Activated T-helper 1 cell treated with anti-CD3 and anti-CD28 coated beads, Interleukin-2, amount 50 U/mL, for 16 hours (primary cell): ENCODE data around the gene HOXB3.

Experiments
- DNase-seq, 2 donors: peaks; one replicate each; pipeline ENCODE4 v3.0.0-alpha.2; 2020; ENCODE audit warnings: low read depth in 1 of 2, low spot score in 1 of 2

HOXB3 gene

DNA sequence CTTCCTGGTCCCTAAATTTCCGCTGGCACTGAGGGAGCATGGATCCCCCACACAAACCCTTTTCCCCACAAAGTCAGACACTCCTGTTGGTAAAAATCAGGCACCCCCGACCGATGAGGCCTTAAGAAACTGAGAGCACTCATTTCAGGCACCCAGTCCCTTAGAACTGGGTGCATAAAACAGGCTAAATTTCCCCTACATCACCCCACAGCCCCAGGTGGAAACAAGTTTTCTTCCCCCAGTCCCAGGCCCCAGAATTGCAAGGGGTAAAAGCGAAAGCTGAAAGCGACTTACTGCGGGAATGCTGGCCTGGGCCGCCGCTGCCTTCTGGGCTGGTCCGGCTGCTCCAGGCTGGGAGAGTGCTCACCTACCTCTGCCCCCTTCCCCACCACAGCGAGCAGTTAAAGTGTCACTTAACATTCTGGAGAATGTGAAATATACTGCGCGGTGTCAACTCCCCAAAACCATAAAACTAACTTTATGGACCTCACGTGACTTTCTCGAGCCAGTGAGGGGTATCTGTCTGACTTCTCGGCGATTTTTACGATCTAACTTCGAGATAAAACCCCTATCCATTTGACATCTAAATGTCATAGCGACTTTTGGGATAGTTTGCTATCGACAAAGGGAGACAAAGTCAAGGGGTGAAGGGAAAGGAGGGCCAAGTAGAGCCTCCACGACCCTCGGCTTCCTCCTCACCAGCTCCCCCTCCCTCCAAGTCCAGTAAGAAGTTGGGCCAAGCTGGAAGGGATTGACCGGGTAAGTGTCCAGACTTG lies at the start of gene HOXB3:
HOXB3 (minus strand) TSS at position 411 of the 776 bp plus-strand sequence. CDS start 37,767 bp downstream, outside the sequence.
- DNase-seq: no peak

- no peak for DNase-seq
Measured at GRCh38 chr17:48639136-48639535, 49.1 kb upstream of the HOXB3 start.

- DNase-seq: no peak
Measured at GRCh38 chr17:48637323-48638260, 47.6 kb upstream of the HOXB3 start.

- peak in 1 of 2 donors; percentile 51 for DNase-seq
Measured at GRCh38 chr17:48636177-48637018, 46.4 kb upstream of the HOXB3 start.

DNA sequence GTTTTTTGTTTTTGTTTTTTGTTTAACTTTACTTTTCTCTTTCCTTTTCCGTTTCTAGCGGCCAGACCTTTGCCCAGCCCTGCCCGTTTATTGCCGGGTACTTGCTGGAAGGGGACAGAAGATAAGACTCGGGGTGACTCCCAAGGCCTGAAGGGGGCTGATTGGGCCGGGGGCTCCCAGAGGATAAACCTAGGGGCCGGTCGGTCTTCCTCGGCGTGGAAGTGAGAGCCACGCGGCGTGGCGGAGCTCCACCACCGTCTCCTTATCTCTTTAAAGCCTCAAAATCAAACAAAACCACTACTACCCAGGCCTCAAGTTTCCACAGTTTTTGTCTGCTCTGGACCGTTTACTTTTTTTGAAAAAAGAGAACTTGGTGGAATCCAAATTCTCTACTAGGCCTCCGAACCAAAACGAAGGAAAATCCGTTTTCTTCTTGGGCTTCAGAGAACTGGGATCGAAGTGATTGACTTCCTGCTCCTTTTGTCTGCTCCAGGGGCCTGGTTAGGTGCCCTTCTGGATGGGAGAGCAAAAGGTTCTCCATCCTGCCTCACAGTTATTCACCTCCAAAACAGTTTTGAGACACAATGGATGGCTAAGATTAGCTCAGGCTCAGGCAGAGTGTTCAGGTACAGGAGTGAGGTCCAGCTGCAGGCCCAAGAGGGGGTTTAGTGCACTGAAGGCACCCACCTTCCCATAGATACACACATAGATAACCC lies 44.6 kb upstream of the HOXB3 start:
- no peak for DNase-seq

DNA sequence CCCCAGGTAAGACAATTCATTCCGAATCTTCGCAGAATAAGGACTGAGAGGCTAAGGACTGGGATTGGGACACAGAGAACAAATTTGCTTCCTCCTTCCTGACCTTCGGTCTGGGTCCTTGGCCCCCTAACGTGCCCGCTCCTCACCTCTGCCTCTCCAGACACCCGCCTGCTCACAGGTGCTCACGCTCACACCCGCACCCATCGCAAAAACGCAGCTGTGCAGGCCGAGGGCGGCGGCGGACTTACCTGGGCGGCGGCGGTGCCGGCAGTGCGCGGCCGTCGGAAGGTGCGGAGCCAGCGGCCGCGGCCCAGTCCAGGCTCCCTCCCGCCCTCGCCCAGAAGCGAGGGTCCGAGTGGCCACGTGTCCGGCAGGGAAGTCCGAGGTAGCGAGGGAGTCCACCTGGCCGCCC lies 43.2 kb upstream of the HOXB3 start:
- DNase-seq: no peak

DNA sequence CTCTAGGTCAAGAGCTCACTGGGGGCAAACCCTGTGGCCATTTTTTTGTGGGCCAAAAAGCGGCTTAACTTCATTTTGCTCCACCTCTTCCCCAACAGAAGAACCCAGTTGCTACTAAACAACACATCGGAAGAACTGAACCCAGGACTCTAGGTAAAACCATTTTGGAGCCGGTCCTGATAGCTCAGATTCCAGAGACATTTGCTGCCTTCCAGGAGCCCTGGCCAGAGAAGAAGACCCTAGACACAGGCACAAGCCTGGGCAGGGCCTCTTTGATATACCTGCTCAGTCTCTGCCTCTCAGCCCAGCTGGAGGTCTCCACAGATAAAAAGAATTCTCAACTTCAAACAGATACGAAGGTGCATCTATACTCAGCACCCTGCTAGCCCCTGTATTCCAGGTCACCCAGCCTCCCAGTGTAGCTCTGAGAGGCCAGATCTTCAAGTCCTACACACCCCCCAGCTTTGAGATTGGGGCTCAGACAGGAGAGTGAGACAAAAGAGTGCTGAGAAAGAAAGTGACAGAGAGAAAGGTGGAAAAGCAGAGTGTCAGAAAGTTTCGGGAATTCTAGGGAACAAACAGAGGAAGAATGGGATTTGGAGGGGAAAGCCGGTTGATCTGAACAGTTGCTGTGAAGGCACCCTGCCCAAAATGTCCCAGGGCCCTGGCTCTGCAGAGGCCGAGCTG lies 42.7 kb upstream of the HOXB3 start:
- DNase-seq: no peak

DNA sequence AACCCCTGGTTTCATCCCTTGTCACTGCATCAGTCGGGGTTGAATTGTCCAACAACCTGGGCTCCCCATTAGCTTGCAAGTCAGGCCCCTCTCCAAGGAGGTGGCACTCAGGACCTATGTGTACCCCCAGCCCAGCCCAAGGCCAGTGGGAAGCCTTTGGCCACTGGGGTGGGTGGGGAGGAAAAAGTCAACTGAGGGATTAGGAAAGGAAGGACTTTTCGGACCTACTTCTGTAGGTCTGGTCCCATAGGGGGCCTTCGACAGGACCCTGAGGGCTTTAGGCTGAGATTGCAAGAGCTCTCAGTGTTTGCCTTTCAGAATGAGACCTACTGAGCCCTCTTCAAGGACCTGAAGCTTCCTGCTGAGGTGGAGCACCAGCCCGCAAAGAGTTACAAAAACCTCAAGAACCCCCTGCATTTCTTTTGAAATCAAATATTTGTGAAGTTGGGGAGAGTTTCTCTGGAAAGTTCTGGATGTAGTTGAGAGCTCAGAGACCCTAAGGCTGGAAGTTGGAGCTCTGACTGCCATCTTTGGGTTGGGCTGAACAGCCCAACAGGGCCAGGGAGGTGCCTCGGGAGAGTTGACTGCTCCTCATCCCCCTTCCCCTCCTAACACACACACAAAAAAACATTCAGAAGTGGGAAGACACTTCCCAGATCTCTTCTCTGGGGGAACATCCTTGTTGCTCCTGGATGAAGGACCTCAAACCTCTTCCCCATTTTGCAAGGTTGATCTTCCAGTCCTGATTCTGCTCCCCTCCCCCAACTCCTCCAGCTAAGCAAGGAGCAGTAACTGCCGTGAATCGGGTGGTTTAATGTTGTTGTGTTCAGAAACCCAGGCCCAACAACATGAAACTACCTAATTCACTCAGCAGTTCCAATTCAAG lies 41.9 kb upstream of the HOXB3 start:
- no peak for DNase-seq

DNA sequence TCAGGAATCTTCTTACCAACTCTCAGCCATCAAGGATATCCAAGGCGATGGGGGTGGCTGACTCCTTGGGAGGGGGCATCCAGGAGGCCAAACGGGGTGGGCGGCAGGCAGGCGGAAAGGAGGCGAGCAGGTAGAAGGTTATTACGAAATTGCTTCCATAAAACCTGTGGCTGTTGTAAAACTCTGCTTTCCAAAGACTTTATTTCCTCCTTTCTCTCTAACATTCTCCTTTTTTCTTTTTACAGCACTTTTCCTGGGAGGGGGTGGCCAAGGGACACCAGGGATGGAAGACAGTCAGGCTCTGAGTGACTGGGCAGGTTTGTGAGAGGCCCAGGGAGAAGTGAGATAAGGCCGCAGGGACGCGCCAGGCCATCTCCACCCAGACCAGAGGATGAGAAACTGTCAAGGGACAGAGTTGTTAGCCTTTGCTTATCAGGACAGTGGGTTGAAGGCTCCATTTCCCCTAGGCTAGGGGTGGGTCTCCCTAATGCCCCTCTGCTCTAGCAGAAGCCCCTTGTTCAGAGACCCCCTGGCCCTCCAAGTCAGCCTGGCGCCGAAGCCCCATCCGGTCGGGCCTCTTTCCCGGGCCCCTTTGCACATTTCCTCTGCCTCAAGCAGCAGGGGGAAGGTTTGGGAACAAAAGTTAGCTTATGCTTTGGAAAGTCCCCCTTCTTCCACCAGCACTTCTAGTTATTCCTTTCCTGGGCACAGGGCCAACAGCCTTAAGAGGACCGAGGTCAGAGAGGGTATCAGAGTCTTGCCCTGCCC lies 41.1 kb upstream of the HOXB3 start:
- DNase-seq: no peak

GRCh38 chr17:48630009-48630924 lies 40.2 kb upstream of the HOXB3 start:
- DNase-seq: no peak

GRCh38 chr17:48629411-48629759 lies 39.3 kb upstream of the HOXB3 start:
- no peak for DNase-seq

DNA sequence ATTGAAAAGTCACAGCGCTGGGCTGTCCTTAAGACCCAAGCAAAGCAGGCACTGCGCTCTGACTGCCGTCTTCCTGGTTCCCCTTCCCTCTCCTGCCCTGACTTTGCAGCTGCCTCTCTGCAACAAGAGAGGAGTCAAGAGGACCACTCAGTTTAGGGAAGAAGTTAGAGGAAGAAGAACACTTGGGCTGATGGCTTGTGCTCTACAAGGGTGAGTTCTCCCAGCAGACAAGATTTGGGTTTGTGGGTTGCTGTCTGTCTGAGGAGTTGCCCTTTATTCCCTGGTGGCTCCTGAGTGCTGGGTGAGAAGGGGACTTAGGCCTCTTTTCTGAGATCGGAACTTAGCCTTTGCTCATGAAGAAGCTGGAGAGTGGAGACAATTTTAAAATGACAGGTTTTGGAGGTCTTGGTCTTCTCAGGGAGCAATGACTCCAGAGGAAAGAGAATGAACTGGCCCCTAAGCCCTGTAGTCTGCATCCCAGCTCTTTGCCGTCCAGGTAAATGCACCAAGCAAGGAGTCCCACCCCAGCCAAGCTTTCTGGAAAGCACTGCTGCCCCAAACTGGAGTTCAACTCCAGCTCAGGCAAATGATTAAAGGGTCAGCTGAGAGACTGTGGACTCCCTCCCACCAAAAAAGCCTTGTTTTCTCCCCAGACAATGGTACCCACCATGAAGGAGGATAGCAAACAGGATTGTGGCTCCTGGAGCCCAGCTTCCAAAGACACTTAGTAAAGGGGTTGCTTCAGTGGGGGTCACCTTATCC lies 38.8 kb upstream of the HOXB3 start:
- no peak for DNase-seq

DNA sequence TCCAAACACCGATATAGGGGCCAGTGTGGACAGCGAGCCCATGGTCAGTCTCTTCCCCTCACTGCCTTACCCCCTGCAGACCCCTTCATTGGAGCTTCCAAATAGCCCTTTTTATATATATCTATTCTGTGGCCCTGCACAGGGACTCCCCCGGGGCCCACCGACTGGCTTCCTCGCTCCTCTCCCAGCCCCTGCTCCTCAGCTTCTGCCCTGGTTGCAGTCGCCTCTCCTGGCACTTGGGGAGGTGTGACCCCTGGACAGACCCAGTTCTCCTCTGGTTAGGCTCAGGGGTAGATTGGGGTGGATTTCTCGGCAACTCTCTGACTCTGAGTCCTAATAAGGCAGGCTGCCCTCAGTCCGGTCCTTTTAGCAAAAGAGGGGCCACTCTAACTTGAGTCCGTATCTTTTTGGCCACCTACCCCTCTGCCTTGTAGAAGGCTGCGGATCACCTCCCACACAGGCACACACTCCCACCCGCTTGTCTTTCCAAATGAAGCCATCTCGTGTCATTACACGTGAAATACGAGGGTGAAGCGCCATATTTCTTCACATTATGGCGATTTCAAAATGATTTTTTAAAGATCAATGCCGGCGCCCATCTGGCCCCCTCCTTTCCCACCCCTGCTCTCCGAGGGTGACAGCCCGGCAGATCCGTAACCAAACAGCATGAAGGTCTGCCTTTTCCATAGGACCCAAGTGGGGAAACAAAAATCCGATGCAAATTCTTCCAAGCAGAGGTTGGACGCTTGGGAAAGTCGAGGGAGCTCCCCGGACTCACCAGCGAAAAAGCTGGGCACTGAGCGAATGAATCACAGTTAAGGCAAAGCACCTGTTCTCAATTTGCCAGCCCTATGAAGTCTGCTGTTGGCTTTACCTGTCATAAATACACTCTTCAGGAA lies 37.8 kb upstream of the HOXB3 start:
- DNase-seq: no peak

- no peak for DNase-seq
Measured at GRCh38 chr17:48627118-48627597, 37.1 kb upstream of the HOXB3 start.
